Measurements from ENCODE around the gene NOMO2. TPM values are rescaled to one million over a fixed set of nuclear protein-coding genes. Genes with fewer than 3 reads are reported as not detected.
"Not testable (repeated sequence)": the region's sequence is repeated elsewhere in the genome, so short reads cannot be mapped to it uniquely, and the experiment has no call there.

Gene NOMO2
- total RNA-seq, 2 donors from 2014 or later, result 121 to 141 TPM

DNA sequence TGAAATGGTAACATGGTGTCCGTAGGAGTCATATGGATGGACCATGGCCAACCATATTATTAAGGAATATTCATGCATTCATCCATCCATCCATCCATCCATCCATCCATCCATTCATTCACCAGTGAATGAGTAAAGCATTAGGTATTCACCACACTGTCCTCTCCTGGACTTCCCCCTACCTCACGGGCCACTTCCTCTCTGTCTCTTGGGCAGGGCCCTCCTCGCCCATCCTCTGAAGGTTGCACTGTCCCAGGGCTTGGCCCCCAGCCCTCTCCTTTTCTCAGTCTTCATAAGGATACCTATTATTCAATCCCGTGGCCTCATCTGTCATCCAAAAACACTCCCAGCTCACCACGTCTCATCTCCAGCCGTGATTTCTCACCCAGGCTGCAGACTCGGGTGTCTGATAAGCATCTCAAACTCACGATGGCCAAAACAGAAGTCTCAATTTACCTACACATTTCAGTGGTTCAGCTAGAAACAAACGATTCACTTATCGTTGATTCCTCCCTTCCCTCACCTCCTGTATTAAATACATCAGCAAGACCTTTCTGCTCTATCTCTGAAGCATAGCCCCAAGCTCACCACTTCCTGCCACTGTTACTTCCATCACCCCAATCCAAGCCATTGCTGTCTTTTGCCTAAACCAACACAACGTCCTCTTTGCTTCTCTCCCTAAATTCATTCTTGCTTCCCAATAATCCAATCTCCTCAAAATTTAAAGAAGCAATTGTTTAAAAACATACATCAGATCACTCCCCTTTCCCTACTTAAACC, 69.6 kb downstream of the NOMO2 start:
- DNase-seq; H3K9ac ChIP-seq (ENCODE audit: extremely low read depth, low read length, poor library complexity, severe bottlenecking); H3K36me3 ChIP-seq (ENCODE audit: control insufficient read depth, insufficient read depth, low read length); H3K27me3 ChIP-seq (ENCODE audit: control insufficient read depth, insufficient read depth, low read length, poor library complexity, severe bottlenecking); H3K4me1 ChIP-seq (ENCODE audit: control insufficient read depth, insufficient read depth, low read length); H3K4me1 Mint-ChIP-seq; H3K9me3 Mint-ChIP-seq; H3K4me3 ChIP-seq (ENCODE audit: low read length); H3K9me3 ChIP-seq (ENCODE audit: control insufficient read depth, low read length); H3K27me3 Mint-ChIP-seq (ENCODE audit: insufficient read depth); H3K4me3 Mint-ChIP-seq; H3K27ac ChIP-seq (ENCODE audit: low read depth, low read length); H3K36me3 Mint-ChIP-seq (ENCODE audit: low read depth); H3K27ac Mint-ChIP-seq: not testable (repeated sequence)
- no CpG with 5 or more reads among the region's 11 CpGs for WGBS, 2 experiments (ENCODE audit: insufficient coverage in 1 of 2, insufficient read length in 1 of 2)

DNA sequence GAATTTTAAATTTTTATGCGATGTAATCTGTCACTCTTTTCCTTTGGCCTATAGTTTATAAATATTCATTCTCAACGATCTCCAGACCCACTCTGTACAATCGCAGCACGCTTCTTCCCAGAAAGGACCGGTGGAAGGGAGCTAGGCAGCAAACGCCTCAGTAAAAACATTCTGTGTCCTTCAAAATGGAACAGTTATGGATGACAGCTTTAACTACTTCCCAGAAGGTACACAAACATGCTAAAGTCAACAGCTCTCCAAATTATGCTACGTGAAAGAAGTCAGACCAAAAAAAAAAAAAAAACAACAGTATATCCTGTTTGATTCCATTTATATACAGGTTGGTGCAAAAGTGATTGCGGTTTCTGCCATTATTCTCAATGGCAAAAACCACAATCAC, 125.9 kb downstream of the NOMO2 start:
- H3K9me3 Mint-ChIP-seq; H3K27me3 ChIP-seq (ENCODE audit: control insufficient read depth, insufficient read depth, low read length, poor library complexity, severe bottlenecking); H3K27me3 Mint-ChIP-seq (ENCODE audit: insufficient read depth); H3K27ac Mint-ChIP-seq; H3K27ac ChIP-seq (ENCODE audit: low read depth, low read length); H3K9ac ChIP-seq (ENCODE audit: extremely low read depth, low read length, poor library complexity, severe bottlenecking); H3K36me3 ChIP-seq (ENCODE audit: control insufficient read depth, insufficient read depth, low read length); H3K36me3 Mint-ChIP-seq (ENCODE audit: low read depth); H3K4me3 Mint-ChIP-seq; H3K4me1 Mint-ChIP-seq; H3K4me3 ChIP-seq (ENCODE audit: low read length); H3K4me1 ChIP-seq (ENCODE audit: control insufficient read depth, insufficient read depth, low read length); DNase-seq; H3K9me3 ChIP-seq (ENCODE audit: control insufficient read depth, low read length): not testable (repeated sequence)
- 80% methylated on average over 1 of the region's 8 CpGs; no CpG with 5 or more reads in 1 of the 2 experiments for WGBS, 2 experiments (ENCODE audit: insufficient coverage in 1 of 2, insufficient read length in 1 of 2)

DNA sequence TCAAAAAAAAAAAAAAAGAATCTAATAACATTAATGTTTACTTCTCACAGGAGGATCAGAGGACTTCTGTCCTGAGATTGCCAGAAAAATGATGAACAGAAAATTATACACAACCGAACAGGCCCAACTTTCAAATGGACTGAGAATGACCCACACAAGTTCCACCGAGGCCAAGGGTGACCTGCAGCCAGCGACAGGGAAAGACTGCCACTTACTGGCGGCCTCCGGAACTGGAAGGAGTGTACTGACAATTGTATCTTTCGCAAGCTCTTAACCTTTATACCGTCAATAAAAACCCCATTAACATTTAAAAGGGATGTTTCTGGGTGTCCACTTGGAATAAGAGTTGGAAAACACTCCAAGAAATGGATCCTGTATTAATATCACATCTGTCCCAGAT, 146.1 kb downstream of the NOMO2 start:
- not testable (repeated sequence) for H3K4me3 ChIP-seq (ENCODE audit: low read length); H3K9me3 Mint-ChIP-seq; DNase-seq; H3K36me3 ChIP-seq (ENCODE audit: control insufficient read depth, insufficient read depth, low read length); H3K36me3 Mint-ChIP-seq (ENCODE audit: low read depth); H3K4me1 Mint-ChIP-seq; H3K4me1 ChIP-seq (ENCODE audit: control insufficient read depth, insufficient read depth, low read length); H3K27me3 ChIP-seq (ENCODE audit: control insufficient read depth, insufficient read depth, low read length, poor library complexity, severe bottlenecking); H3K9ac ChIP-seq (ENCODE audit: extremely low read depth, low read length, poor library complexity, severe bottlenecking); H3K9me3 ChIP-seq (ENCODE audit: control insufficient read depth, low read length); H3K27me3 Mint-ChIP-seq (ENCODE audit: insufficient read depth); H3K27ac Mint-ChIP-seq; H3K27ac ChIP-seq (ENCODE audit: low read depth, low read length); H3K4me3 Mint-ChIP-seq
- no CpG with 5 or more reads among the region's 7 CpGs for WGBS, 2 experiments (ENCODE audit: insufficient coverage in 1 of 2, insufficient read length in 1 of 2)

DNA sequence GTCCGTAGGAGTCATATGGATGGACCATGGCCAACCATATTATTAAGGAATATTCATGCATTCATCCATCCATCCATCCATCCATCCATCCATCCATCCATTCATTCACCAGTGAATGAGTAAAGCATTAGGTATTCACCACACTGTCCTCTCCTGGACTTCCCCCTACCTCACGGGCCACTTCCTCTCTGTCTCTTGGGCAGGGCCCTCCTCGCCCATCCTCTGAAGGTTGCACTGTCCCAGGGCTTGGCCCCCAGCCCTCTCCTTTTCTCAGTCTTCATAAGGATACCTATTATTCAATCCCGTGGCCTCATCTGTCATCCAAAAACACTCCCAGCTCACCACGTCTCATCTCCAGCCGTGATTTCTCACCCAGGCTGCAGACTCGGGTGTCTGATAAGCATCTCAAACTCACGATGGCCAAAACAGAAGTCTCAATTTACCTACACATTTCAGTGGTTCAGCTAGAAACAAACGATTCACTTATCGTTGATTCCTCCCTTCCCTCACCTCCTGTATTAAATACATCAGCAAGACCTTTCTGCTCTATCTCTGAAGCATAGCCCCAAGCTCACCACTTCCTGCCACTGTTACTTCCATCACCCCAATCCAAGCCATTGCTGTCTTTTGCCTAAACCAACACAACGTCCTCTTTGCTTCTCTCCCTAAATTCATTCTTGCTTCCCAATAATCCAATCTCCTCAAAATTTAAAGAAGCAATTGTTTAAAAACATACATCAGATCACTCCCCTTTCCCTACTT, 152.2 kb downstream of the NOMO2 start:
- not testable (repeated sequence) for H3K9me3 Mint-ChIP-seq; H3K27me3 Mint-ChIP-seq (ENCODE audit: insufficient read depth); H3K9me3 ChIP-seq (ENCODE audit: control insufficient read depth, low read length); H3K9ac ChIP-seq (ENCODE audit: extremely low read depth, low read length, poor library complexity, severe bottlenecking); H3K4me1 Mint-ChIP-seq; DNase-seq; H3K36me3 ChIP-seq (ENCODE audit: control insufficient read depth, insufficient read depth, low read length); H3K4me3 Mint-ChIP-seq; H3K36me3 Mint-ChIP-seq (ENCODE audit: low read depth); H3K27ac Mint-ChIP-seq; H3K27me3 ChIP-seq (ENCODE audit: control insufficient read depth, insufficient read depth, low read length, poor library complexity, severe bottlenecking); H3K4me1 ChIP-seq (ENCODE audit: control insufficient read depth, insufficient read depth, low read length); H3K4me3 ChIP-seq (ENCODE audit: low read length); H3K27ac ChIP-seq (ENCODE audit: low read depth, low read length)
- WGBS, 2 experiments (ENCODE audit: insufficient coverage in 1 of 2, insufficient read length in 1 of 2), result no CpG with 5 or more reads among the region's 11 CpGs

DNA sequence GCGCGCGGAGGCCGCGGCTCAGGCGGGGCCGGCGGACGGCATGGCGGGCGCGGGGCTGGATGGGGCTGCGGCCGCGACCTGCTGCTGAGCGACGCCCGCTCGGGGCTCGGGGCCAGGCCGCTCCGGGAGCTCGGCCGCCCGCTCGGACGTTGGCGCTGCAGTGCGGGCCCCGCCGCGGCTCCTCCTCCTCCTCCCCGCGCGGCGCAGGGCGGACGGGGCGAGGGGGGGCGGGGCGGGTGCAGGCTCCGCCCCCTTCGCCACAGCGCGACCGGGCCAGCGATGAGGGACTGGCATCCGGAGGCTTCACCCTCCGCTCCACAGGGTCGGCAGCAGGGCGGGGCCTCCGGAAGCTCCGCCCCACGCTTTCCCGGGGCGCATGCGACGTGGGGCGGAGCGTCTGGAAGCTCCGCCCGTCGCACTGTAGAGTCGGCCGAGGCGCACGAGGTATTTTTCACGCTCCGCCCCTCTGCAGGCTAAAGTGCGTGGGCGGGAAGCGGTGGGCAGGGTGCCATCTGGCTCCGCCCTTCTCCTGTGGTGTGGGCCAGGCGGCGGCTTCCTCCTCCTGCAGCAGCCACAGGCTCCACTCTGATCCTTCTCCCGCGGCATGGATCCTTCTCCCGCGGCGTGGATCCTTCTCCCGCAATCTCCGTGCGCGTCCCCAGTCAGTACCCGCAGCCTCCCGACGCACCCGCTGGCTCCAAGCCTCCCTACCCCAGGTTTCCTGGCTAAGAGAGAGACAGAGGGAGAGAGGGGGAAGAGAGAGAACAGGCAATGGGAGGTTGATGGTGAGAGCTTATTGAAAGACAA, 159.8 kb downstream of the NOMO2 start:
- not testable (repeated sequence) for H3K4me1 ChIP-seq (ENCODE audit: control insufficient read depth, insufficient read depth, low read length); H3K27me3 Mint-ChIP-seq (ENCODE audit: insufficient read depth); H3K27me3 ChIP-seq (ENCODE audit: control insufficient read depth, insufficient read depth, low read length, poor library complexity, severe bottlenecking); DNase-seq; H3K36me3 Mint-ChIP-seq (ENCODE audit: low read depth); H3K4me3 ChIP-seq (ENCODE audit: low read length); H3K36me3 ChIP-seq (ENCODE audit: control insufficient read depth, insufficient read depth, low read length); H3K4me1 Mint-ChIP-seq; H3K4me3 Mint-ChIP-seq; H3K27ac Mint-ChIP-seq; H3K9me3 Mint-ChIP-seq; H3K9ac ChIP-seq (ENCODE audit: extremely low read depth, low read length, poor library complexity, severe bottlenecking); H3K27ac ChIP-seq (ENCODE audit: low read depth, low read length); H3K9me3 ChIP-seq (ENCODE audit: control insufficient read depth, low read length)
- no CpG with 5 or more reads among the region's 88 CpGs for WGBS, 2 experiments (ENCODE audit: insufficient coverage in 1 of 2, insufficient read length in 1 of 2)

DNA sequence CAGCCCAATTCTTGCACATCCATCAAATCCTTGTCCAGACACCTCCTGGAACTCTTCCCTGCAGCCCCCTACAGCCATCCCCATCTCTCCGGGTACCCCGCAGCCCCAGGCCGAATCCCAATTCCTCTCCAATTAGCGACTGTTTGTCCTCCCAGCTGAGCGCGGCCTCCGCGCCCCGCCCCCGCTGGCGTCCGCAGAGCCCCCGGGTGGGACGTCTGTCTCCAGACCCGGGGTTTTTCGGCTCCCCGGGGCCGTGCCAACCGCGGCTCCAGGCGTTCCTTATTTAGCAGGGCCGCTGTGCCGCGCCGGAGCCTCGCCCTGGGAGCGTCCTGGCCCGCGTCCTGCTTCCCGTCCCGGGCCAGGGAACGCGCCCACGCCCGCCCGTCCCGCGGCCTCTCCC, 160.7 kb downstream of the NOMO2 start:
- H3K27me3 ChIP-seq (ENCODE audit: control insufficient read depth, insufficient read depth, low read length, poor library complexity, severe bottlenecking); DNase-seq; H3K36me3 Mint-ChIP-seq (ENCODE audit: low read depth); H3K27ac ChIP-seq (ENCODE audit: low read depth, low read length); H3K9ac ChIP-seq (ENCODE audit: extremely low read depth, low read length, poor library complexity, severe bottlenecking); H3K36me3 ChIP-seq (ENCODE audit: control insufficient read depth, insufficient read depth, low read length); H3K4me1 Mint-ChIP-seq; H3K4me3 ChIP-seq (ENCODE audit: low read length); H3K4me1 ChIP-seq (ENCODE audit: control insufficient read depth, insufficient read depth, low read length); H3K9me3 ChIP-seq (ENCODE audit: control insufficient read depth, low read length); H3K27me3 Mint-ChIP-seq (ENCODE audit: insufficient read depth); H3K27ac Mint-ChIP-seq; H3K9me3 Mint-ChIP-seq: not testable (repeated sequence)
- 0% methylated on average over 10 of the region's 38 CpGs; no CpG with 5 or more reads in 1 of the 2 experiments for WGBS, 2 experiments (ENCODE audit: insufficient coverage in 1 of 2, insufficient read length in 1 of 2)
- H3K4me3 Mint-ChIP-seq, result peak overlapping the region; percentile 50

Data from endodermal cell (in vitro differentiated cells).